Transverse colon (tissue), 4 donors: ENCODE measurements around the gene ZNF683.

Experiments
- CTCF ChIP-seq, 5 experiments: fragments of 200-600 bp in 3 of 5; fragments of 450-650 bp in 2 of 5; sonication (generic) in 3 of 5; IDR thresholded peaks; 1 replicate in 2 of 5; 2 replicates in 3 of 5; pipeline ENCODE4 v1.5.1; 2016 to 2017; ENCODE audit warnings: antibody characterized with exemption in 5 of 5, inconsistent platforms in 3 of 5, mild to moderate bottlenecking in 2 of 5, moderate library complexity in 1 of 5
- EP300 ChIP-seq: sonication (generic); formaldehyde crosslinking; IDR thresholded peaks from one replicate; pipeline ENCODE4 v1.6.1; 2017; ENCODE audit warnings: antibody characterized with exemption, low read depth
- POLR2A ChIP-seq: fragments of 450-650 bp; IDR thresholded peaks from one replicate; pipeline ENCODE4 v1.6.1; 2016; ENCODE audit warnings: antibody characterized with exemption, mild to moderate bottlenecking, moderate library complexity
- POLR2AphosphoS5 ChIP-seq, 3 donors: sonication (generic); formaldehyde crosslinking; IDR thresholded peaks; one replicate each; pipeline ENCODE4 v1.6.1; 2016; ENCODE audit warnings: antibody characterized with exemption in 3 of 3

GRCh38 chr1:26345718-26346117, 26.8 kb downstream of the ZNF683 start:
- TF ChIP-seq POLR2A (no peak), CTCF (IDR thresholded peaks at IDR 0.05) (no peak), POLR2AphosphoS5 (IDR thresholded peaks at IDR 0.05) (no peak), EP300 (no peak)
